GM12874 (cell line): Measurements from ENCODE around the gene CCN5.

Source experiments
- TF ChIP-seq, protein P1 (sequence below): IDR thresholded peaks from 2 replicates; pipeline ENCODE4 v1.5.1; 2011; ENCODE audit warnings: low read depth, mild to moderate bottlenecking, control low read depth, low read length, moderate library complexity; ENCODE audit not compliant: insufficient read depth

Gene CCN5

DNA sequence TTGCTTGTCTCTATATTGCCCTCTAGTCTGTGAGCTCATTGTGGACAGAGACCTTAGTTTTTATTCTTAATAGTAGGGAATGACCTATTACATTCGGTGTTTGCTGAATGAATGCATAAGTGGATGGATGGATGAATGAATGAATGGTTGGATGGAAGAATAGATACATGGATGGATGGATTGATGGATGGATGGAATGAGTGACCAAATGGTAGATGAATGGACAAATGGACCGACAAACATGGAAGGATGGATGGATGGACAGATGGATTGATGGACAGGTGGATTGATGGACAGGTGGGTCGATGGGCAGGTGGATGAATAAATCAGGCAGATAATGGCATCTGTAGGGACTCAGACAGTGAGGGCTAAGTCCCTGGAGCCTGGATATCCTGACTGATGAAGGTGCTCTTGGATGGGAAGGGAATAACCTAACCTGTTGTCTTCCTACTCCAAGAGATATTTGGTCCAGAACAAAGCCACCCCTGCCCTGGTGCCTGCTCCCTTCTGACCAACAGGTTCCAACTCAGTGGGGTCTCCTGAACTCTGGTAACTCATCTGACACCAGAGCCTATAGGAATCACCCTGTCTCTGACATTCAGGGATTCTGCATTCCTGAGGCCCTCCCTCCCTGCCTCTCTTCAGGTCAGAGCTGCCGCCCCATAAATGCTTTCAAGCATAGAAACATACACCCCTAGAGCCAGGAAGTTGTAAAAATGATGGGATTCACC is 9.6 kb upstream of the CCN5 start:
- TF ChIP-seq, protein P1, sequence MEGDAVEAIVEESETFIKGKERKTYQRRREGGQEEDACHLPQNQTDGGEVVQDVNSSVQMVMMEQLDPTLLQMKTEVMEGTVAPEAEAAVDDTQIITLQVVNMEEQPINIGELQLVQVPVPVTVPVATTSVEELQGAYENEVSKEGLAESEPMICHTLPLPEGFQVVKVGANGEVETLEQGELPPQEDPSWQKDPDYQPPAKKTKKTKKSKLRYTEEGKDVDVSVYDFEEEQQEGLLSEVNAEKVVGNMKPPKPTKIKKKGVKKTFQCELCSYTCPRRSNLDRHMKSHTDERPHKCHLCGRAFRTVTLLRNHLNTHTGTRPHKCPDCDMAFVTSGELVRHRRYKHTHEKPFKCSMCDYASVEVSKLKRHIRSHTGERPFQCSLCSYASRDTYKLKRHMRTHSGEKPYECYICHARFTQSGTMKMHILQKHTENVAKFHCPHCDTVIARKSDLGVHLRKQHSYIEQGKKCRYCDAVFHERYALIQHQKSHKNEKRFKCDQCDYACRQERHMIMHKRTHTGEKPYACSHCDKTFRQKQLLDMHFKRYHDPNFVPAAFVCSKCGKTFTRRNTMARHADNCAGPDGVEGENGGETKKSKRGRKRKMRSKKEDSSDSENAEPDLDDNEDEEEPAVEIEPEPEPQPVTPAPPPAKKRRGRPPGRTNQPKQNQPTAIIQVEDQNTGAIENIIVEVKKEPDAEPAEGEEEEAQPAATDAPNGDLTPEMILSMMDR = no peak

DNA sequence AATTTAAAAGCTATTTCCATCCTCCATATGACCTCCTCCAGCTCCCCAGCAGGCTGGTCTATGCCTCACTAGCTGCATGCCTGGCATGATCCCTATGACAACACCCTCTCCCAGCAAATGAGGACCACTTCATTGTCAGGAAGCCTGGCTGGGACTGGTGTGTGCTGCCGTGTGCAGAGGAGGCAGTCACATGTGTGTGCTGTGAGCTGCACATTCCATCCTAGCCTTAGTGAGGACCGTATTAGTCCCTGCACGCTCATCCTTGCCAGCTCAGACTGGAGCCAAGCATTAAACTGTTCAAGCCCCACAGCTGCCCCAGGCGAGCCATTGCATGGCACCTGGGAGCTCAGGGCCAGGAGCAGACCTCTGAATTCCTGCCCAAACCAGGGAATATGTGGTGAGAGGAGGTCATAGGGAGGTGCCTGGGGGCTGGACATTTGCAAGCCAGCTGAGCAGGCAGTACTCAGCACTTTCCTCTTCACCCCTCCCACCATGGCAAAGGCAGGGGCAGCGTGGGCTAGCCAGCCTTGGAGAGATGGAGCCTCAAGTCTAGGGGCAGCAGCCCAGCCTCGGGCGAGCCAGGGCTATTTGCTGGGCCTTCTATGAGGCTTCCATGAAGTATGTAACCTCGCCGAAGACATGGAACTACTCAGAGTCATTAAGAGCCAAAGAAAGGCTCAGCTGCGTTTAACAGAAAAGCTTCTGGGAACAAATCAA is 8.7 kb upstream of the CCN5 start:
- TF ChIP-seq, protein P1 = no peak

DNA sequence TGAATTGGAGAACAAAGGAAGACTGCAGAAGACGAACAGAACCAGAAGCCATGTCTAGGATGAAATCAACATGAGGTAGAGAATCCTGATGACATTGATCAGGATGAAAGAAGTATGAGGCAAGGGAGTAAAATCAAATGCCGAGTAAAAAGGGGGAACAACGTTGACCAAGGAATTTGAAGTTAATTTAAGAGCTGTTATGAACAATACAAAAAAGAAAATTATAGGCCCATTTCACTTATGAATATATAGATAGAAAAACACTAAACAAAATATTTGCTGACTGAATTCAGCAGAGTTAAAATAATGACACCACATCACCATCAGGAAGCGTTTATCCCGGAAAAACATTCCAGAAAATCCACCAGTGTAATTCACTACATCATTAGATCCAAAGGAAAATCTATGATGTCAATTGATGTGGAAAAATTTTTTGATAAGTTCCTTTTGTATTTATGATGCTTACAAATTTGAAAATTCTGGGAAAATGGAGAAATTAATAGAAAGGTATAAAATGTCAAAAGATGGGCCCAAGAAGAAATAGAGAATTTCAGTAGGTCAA is 8.1 kb upstream of the CCN5 start:
- TF ChIP-seq, protein P1 = no peak

DNA sequence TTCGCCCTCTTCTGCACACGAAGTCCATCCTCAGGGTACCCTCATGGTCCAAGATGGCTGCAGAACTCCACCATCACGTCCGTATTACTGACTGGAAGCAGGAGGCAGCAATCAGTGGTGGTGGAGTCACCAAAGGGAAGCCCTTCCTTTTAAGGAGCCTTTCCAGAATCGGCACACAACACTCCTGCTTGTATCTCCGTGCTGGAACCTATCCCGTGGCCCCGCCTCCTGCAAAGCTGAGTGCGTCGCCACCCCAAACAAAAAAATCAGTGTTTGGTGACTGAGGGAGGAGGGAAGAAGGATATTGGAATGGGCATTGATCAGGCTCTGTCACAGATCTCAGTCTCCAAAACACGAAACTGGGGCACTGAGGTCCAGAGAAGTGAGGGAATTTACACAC is 5.8 kb upstream of the CCN5 start:
- TF ChIP-seq, protein P1 = no peak

DNA sequence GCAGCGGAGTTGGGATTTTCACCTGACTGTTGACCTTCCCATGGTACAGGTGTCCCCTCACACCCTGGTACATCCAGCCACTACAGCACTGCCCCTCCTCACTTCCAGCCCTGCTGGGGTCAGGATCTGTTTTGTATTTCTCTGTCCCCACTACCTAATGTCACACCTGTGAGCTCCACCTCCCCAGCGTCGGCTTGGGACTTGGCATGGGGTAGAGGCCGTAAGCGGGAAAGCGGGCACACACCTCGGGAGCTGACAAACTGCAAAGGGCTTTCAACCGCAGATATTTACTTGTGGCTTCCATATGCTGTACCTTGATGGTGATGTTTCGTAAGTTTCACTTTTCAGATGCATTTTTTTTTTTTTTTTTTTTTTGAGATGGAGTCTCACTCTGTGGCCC is 5.4 kb upstream of the CCN5 start:
- TF ChIP-seq, protein P1 = no peak

DNA sequence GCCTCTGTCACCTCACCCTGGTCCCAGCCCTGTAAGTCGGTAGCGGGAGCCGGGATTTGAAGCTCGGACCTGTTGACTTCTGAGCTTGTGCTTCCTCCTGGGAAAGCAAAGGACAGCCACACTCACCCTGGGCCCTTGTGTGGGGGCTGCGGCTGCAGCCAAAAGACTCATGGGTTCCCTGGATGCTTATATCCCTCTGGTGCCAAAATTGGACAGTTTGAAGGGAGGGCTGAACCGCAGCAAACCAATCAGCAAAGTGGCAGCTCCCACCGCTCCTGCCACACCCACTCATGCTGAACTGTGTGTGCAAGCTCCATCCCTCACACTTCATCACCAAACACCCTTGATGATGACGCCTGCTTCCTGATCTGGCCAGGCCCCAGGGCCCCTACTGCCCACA is 3.9 kb upstream of the CCN5 start:
- TF ChIP-seq, protein P1 = no peak

DNA sequence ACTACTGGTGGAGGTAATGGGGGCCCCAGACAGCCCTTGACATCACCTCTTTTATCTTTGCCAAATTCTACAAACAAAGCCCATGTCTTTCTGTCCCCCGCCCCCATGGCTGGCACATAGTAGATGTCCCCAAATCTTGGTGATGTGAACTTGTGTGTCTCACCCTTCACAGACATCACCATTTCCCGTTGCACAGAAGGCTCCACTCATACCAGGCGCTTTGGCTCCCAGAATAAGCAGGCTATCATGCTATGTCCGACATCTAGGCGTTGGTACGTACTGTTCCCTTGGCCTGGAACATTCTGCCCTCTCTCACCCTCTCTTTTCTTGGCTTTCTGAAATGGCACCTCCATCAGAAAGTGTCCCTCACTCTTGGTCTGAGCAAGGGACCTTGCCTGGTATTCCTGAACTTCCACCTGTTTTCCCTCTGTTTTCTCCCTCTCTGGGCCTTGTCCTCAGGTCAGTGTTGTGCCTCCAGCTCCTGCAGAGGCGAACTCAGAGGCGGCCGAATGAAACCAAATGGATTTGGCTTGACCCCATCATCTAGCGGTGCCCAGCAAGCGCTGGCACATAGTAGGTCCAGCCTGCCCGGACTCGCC is 968 bp upstream of the CCN5 start:
- TF ChIP-seq, protein P1 = no peak
